HG02938 (cell line): Measurements from ENCODE around the gene VAT1L.
"Not testable (repeated sequence)": the region's sequence is repeated elsewhere in the genome, so short reads cannot be mapped to it uniquely, and the experiment has no call there.

Experiments
- ATAC-seq: cut with Tn5 transposase; IDR thresholded peaks from one replicate; pipeline ENCODE4 v1.9.1; 2021; ENCODE audit warnings: mild to moderate bottlenecking, moderate library complexity; ENCODE audit not compliant: unreplicated experiment

The VAT1L gene

DNA sequence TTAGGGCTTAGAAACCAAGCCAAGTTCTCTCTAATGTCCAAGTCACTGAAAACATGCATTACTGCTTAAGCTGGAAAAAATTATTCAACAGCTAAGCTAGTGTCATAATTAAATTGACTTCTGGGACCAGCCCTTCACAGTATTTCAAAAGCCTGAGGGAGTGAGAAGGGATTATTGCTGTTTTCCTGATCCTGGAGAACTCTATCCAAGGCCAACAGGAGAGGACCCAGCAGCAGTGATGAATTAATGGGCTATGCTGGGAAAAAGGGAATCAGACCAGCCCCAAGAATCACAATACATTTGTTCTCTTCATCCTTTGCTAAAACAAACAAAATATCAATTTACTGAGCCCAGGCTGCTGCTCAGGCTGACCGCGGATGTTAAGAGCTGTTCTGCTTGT is 199.4 kb downstream of the VAT1L start:
- ATAC-seq: no peak

DNA sequence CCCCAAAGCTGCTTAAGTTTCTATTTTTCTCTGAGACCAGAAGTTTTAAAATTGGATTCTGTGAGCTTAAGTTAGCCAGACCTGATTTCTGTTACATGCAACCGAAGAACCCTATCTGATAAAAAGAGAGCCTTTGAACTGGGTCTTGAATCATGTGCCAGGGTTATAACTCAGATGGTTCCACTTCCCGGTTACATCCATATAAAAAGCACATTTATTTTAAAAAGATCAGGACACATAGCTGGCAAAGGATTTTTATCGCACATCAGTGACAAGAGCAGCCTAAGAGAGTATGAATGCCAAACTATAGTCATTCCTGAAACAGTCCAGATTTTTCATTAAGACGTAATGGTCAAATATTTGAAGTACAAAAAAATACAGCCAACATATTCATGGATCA is 201.5 kb downstream of the VAT1L start:
- no peak for ATAC-seq

GRCh38 chr16:77991701-77992100 is 203.3 kb downstream of the VAT1L start:
- ATAC-seq: no peak

DNA sequence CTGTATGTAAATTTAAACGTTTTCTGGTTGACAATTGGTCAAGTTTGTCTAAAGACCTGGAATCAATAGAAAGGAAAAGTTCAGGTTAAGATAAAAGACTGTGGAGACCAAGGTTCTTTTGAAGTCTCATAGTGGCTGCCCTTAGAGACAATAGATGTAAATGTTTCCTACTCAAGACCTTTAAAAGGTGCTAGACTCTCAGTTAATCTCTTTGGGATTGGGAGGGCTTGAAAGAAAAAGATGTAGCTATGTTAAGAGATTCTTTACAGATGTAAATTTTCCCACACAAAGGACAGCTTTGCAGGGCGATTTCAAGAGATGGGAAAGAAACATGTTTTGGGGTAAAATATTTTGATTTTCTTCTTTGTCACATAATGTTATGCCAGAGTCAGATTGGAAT is 204.0 kb downstream of the VAT1L start:
- not testable (repeated sequence) for ATAC-seq

GRCh38 chr16:77993111-77993985 is 205.0 kb downstream of the VAT1L start:
- ATAC-seq: no peak

DNA sequence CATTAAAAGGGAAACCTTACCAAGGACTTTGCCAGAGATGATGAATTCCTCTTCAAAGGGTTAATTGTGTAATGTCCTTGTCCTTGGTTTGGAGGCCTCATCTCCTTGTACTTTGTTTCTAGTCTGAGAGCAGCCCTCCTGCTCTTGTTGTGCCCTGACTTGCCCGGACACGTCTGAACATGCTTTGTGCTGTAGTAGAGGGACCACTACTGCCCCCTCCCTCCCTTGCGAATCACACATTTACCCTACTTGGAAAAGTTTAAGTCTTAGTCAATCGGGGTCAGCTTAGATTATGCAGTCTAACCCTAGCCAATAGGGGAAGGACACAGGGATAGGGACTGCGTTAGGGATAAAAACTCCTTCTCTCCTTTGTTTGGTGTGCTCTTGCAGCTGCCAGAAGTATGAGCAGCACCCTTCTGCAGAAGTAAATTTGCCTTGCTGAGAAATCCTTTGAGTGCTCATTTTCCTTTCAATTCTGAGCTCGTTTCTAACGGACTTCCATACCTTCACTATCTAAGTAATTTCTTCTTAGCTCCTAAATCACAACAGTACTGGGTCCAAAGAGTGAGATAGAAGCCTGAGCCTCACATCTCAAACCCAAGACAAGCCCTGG is 207.6 kb downstream of the VAT1L start:
- ATAC-seq: no peak

GRCh38 chr16:77998350-77999023 is 210.1 kb downstream of the VAT1L start:
- no peak for ATAC-seq

DNA sequence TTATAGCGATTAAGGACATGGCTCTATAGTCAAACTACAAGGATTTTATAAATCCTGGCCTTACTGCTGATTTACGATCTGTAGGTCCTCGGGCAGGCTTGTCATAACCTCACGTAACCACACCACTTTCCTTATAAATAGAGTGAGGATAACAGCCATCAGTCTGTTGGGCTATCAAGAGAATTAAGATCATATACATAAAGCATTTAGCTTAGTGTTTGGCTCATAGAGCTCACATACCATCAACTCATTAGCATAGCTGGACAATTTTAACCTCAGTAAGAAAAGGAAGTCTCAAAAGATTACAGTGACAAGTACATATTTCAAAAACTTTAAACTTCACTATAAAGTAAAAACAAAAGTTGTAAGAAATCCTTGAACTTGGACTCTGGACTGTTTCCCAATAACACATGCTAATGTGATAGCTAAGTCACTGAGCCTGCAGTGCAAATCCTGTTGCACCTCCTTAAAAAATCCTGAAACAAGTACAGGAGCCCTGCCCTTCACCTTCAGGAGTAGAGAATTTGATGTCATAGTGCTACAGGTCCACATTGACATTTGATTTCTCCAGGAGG is 213.2 kb downstream of the VAT1L start:
- no peak for ATAC-seq

- ATAC-seq: peak; percentile 99
Measured at GRCh38 chr16:78002915-78003538, 214.7 kb downstream of the VAT1L start.

GRCh38 chr16:78004517-78004916 is 216.2 kb downstream of the VAT1L start:
- no peak for ATAC-seq

GRCh38 chr16:78005881-78006280 is 217.5 kb downstream of the VAT1L start:
- ATAC-seq: no peak

- no peak for ATAC-seq
Measured at GRCh38 chr16:78007121-78007520, 218.8 kb downstream of the VAT1L start.

DNA sequence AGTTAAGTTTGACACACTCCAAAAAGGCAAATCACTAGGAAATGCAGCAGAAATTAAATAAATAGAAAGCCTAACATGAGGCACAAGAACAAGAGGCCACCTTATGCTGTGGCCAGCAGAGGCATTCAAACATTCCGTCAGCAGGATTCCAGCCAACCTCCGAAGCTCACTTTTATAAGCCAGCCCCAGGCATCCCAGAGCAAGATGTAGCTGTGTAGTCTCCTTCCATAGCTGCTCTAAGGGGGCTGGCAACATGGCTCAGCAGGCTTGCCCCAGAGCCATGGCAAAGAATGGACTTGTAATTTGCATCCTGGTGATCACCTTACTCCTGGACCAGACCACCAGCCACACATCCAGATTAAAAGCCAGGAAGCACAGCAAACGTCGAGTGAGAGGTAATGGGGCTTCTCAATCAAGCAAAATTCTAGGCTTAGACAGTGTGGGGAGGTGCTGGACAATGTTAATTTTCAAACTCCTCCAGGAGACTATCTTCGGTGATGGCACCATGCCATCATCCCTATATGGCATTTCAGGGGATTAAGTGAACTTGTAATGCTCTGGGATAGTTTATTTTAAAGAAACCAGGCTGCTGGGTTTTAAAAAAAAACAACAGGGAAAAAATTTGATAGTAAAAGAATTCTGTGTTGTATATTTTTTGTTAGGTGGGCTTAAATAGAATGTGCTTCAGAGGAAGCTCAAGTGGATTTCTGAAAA is 234.1 kb downstream of the VAT1L start, which contains the start of gene CLEC3A:
Gene CLEC3A, plus strand, starts transcription at position 202 of the 714 bp plus-strand sequence. Its CDS starts 79 bp downstream, at position 281.
- ATAC-seq: no peak

DNA sequence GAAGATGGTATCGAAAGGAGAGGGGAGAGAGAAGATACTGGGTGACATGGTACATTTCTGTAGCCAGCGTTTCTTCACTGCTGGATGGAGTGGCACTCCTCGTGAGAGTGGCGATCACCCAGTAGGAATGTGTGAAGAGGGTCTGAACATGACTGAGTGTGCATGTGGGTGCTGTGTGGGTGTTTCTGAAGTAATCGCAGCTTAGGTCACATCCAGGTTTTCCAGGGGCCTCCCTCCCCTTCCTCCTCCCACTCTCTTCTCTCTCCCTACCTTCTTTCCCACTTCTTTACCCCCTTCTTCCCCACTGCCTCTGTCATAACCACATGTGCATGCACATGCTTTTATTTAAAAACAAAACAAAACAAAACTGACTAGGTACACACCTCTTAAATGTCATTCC is 235.8 kb downstream of the VAT1L start:
- ATAC-seq: no peak

DNA sequence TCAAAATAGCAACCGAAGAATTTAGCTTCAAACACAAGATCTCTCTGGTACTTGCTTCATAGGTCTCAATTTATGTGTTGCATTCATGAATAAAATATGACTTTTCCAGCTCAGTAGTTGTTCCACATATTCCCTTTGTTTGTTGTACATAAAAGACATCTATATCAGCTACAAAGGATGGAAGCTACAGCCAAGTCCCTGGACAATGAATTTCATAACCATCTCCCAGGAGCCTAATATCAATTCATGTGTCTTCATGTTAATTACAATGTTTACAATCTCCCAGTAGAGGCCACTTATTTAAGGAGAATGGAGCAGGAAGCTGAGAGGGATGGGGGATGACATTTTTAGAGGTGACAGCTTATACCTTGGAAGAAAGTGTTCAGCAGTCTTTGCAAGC is 237.3 kb downstream of the VAT1L start:
- ATAC-seq: no peak

- no peak for ATAC-seq
Measured at GRCh38 chr16:78028018-78028417, 239.7 kb downstream of the VAT1L start.
